NCI-H146 (cell line): ENCODE measurements around the gene TAOK1.
A peak's percentile ranks its signal among the peaks of the same experiment; 100 is the strongest.

ENCODE experiments used
- DNase-seq: peaks from one replicate; lab custom pipeline; 2025; lab: John Stamatoyannopoulos, UW

TAOK1 gene

GRCh38 chr17:29379084-29379991, 10.8 kb upstream of the TAOK1 start:
- DNase-seq, result peak; percentile 20

- no peak for DNase-seq
Observed at GRCh38 chr17:29383686-29384085, 6.5 kb upstream of the TAOK1 start.

GRCh38 chr17:29384901-29385300, 5.3 kb upstream of the TAOK1 start:
- no peak for DNase-seq

GRCh38 chr17:29386760-29387159, 3.4 kb upstream of the TAOK1 start:
- DNase-seq, result no peak

- DNase-seq, result no peak
Observed at GRCh38 chr17:29388937-29389336, 1.2 kb upstream of the TAOK1 start.

GRCh38 chr17:29390851-29391631, 878 bp downstream of the TAOK1 start:
- DNase-seq, result peak; percentile 54

GRCh38 chr17:29393436-29393835, 3.3 kb downstream of the TAOK1 start:
- DNase-seq, result no peak

GRCh38 chr17:29394761-29395160, 4.6 kb downstream of the TAOK1 start:
- DNase-seq, result no peak

- no peak for DNase-seq
Observed at GRCh38 chr17:29396066-29396465, 5.9 kb downstream of the TAOK1 start.

GRCh38 chr17:29399634-29400033, 9.5 kb downstream of the TAOK1 start:
- DNase-seq, result no peak

- DNase-seq, result no peak
Observed at GRCh38 chr17:29400818-29401217, 10.7 kb downstream of the TAOK1 start.

- no peak for DNase-seq
Observed at GRCh38 chr17:29401258-29401657, 11.1 kb downstream of the TAOK1 start.

- no peak for DNase-seq
Observed at GRCh38 chr17:29407856-29408255, 17.7 kb downstream of the TAOK1 start.

GRCh38 chr17:29409963-29410362, 19.8 kb downstream of the TAOK1 start:
- no peak for DNase-seq

- no peak for DNase-seq
Observed at GRCh38 chr17:29412780-29413565, 22.8 kb downstream of the TAOK1 start.

GRCh38 chr17:29420128-29420527, 30.0 kb downstream of the TAOK1 start:
- DNase-seq, result no peak

- DNase-seq, result no peak
Observed at GRCh38 chr17:29430275-29430674, 40.1 kb downstream of the TAOK1 start.

GRCh38 chr17:29433541-29433940, 43.4 kb downstream of the TAOK1 start:
- DNase-seq, result no peak

- DNase-seq, result no peak
Observed at GRCh38 chr17:29434550-29434949, 44.4 kb downstream of the TAOK1 start.

- no peak for DNase-seq
Observed at GRCh38 chr17:29442451-29442850, 52.3 kb downstream of the TAOK1 start.

- DNase-seq, result no peak
Observed at GRCh38 chr17:29443041-29443739, 53.0 kb downstream of the TAOK1 start.

GRCh38 chr17:29444589-29444988, 54.4 kb downstream of the TAOK1 start:
- no peak for DNase-seq
